GM19463 (cell line): ENCODE results near the gene PRXL2A.
"Not testable (repeated sequence)": the region's sequence is repeated elsewhere in the genome, so short reads cannot be mapped to it uniquely, and the experiment has no call there.

Source experiments
- ATAC-seq: cut with Tn5 transposase; IDR thresholded peaks from one replicate; pipeline ENCODE4 v1.9.1; 2021; ENCODE audit warnings: mild to moderate bottlenecking, moderate library complexity; ENCODE audit not compliant: unreplicated experiment

PRXL2A gene

GRCh38 chr10:80473692-80474596 lies 65.6 kb downstream of the PRXL2A start:
- ATAC-seq, result no peak

- ATAC-seq, result no peak
These were observed 66.2 kb downstream of the PRXL2A start for GRCh38 chr10:80474597-80474910.

GRCh38 chr10:80474941-80475340 lies 66.6 kb downstream of the PRXL2A start:
- no peak for ATAC-seq

GRCh38 chr10:80475641-80476040 lies 67.3 kb downstream of the PRXL2A start:
- ATAC-seq, result not testable (repeated sequence)

GRCh38 chr10:80476685-80477084 lies 68.3 kb downstream of the PRXL2A start:
- no peak for ATAC-seq

GRCh38 chr10:80477813-80478212 lies 69.5 kb downstream of the PRXL2A start:
- ATAC-seq, result no peak

GRCh38 chr10:80480373-80480772 lies 72.0 kb downstream of the PRXL2A start:
- ATAC-seq, result not testable (repeated sequence)

GRCh38 chr10:80480852-80481251 lies 72.5 kb downstream of the PRXL2A start:
- ATAC-seq, result no peak

GRCh38 chr10:80484243-80484642 lies 75.9 kb downstream of the PRXL2A start:
- ATAC-seq, result no peak

GRCh38 chr10:80484676-80485075 lies 76.3 kb downstream of the PRXL2A start:
- no peak for ATAC-seq

GRCh38 chr10:80485076-80485945 lies 77.0 kb downstream of the PRXL2A start:
- ATAC-seq, result no peak

GRCh38 chr10:80485946-80486764 lies 77.8 kb downstream of the PRXL2A start:
- ATAC-seq, result no peak
